Measurements from ENCODE around the gene HSPB8. TPM values are rescaled to one million over a fixed set of nuclear protein-coding genes. Genes with fewer than 3 reads are reported as not detected.

The HSPB8 gene
- total RNA-seq, 4 donors from 2014 or later = 18.9 to 26.9 (median 23.5) TPM

- TF ChIP-seq CTCF (IDR thresholded peaks at IDR 0.05; ENCODE audit: low read depth) = no peak
Measured at GRCh38 chr12:119241580-119242169, 62.9 kb downstream of the HSPB8 start.

Other genes starting within 250 kb of the HSPB8 start
- not detected for gene SRRM4, start 197.4 kb upstream of the HSPB8 start, total RNA-seq
- not detected for gene CCDC60, start 155.8 kb downstream of the HSPB8 start, total RNA-seq

Data from subcutaneous adipose tissue (tissue), 4 donors.